NOMO-1 treated with DMSO at 0.1 percent for 48 hours (cell line): ENCODE results near the gene TMEM220.
"Not testable (repeated sequence)": the region's sequence is repeated elsewhere in the genome, so short reads cannot be mapped to it uniquely, and the experiment has no call there.

ENCODE experiments used
- DNase-seq: peaks from one replicate; lab custom pipeline; 2025; ENCODE audit not compliant: unreplicated experiment; lab: John Stamatoyannopoulos, UW

TMEM220 gene

DNA sequence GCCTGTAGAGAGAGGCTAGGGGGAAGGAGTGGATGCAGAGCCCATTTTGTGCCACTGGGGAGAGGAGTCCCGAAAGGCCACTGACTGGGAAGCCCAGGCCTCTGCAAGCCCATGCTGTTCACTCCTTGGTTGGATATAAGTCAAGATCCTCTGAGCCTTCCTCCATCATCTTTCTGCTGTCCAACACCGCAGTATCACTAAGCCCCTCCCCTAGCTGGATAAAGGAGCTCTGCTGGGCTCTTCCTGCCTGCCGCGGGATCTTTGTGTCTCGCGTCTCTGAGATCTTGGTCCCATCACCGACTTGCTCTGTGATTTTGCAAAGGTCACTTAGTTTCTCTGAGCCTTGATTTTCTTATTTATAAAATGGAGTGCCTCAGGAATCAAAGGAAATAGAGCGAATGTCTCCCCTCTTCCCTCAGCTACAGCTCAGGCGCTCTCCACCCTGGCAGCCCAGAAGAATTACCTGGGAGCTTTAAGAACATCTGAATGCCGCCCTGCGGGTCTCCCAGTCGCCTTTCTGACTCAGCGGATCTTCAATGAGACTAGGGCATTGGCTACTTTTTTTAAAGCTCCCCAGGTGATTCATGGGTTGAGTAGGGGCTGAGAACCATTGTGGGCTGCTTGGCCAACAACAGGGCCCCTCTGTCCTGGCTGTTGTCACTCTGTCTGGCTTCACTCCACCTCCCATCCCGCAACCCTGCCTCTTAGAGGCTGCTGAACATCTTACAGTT lies 25.2 kb upstream of the TMEM220 start:
- DNase-seq, result no peak

DNA sequence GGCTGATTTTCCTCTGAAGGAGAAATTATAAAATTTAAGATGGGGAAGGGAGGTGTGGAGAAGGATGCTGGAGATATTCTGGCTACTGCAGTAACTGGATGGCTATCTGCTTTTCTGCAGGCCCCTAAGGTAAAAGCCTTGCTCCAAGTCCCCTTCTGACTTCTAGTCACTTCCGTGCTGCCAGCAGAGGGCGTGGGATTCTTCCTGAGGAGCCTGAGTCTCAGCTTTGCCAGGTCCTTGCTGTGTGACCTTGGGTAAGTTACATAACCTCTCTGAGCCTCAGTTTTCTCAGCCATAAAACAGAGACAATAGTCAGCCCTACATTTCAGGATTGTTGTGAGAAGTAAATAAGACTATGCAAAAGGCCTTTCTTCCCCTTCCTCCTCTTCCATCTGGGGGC lies 24.3 kb upstream of the TMEM220 start:
- DNase-seq, result peak; percentile 21

DNA sequence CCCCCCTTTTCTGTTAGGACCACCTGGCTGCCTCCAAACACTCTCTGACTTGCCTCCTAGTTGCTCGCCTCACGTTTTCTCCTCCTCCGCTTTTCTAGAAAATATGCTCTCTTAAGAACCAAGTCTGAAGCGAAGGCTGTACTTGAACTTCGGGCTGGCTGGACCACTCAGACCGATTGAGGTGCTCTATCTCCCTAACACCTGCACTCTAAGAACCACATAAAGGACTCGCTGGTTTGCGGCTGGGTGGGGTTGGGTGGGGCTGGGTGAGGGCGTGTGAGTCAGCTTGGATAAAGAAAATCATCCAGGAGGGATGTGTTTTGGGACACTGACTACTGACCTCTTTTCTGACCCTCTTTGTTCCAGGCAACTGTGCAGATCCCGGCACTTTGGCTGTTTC lies 22.9 kb upstream of the TMEM220 start:
- no peak for DNase-seq

DNA sequence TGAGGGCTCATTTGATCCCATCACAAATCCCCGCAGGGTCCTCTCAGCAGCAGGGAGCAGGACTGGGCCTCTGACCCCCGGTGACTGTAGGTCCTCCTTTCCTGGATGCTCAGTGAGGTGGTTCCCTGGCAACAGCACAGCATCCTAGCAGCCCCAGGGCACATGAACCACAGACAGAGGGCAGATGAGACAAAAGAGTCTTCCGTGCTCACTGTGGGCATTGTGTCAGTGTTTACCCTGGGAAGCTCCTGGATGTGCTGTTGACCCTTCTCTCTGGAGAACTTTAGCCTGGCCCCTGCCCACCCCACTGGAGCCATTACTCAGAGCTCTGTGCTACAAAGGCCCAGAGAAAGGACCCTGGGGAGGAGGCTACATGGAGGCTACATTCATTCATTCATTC lies 21.7 kb upstream of the TMEM220 start:
- no peak for DNase-seq

DNA sequence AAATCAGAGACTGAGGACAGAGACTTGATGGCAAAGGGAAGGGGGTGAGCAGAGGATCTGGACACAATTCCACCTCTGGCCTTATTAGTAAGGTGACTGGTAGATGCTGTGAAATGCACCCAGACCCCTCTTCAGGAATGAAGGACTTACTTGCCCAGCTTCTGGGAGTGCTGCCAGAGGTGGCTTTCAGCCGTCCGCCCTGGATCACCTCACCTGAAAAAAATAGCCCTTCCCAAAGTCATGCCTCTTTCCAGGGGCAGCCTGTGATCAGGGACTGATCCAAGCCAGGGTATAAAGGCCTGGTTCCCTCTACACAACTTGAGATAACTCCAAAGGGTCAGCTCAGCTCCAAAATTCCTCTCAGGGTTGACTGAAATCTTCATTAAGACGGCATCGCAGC lies 20.4 kb upstream of the TMEM220 start:
- no peak for DNase-seq

DNA sequence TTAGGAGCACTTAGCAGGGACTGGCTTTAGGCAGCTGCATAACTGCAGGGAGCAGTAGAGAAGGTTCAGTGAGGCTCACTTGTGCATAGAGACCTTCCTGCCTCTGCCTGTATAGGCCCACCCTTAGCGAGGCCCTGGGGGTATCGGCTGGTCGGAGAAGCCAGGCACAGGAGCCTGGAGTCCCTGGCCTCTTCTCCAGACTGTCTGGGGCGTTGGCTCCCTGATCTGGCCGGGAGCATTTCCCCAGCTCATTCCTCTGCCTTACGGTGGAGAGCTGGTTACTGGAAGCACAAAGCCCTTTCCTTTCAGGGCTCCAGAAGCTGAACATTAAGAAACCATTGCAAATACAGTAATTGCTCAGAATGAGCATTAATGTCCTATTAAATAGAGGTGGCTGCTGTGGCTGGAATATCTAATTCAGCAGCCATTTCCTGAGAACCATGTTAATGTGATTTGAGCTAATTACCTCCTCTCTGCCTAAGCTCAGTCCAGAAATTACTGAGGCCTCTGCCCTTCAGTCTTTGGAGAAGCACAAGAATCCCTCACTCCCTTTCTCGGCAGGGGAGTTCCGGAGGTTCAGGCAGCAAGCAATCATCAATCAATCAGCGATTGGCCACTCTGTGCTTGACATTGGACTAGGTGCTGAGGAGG lies 18.8 kb upstream of the TMEM220 start:
- DNase-seq, result no peak

DNA sequence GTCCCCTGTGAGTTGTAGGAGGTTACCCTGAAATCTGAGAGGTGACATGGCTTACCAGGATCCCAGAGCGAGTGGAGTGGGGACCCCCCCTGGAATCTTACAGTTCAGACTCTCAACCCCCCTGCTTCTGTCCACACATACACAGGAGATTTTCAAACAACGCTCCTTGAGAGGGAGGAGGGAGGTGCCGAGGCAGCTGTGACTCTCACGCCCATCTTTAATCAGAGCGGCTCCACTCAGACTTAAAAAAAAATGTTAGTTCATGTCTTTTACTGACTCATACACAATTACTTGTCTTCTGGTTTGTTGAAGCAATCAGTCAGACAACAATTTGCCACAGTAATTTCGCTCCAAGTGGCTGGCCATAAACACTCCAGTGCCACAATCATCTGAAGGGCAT lies 15.4 kb upstream of the TMEM220 start:
- no peak for DNase-seq

DNA sequence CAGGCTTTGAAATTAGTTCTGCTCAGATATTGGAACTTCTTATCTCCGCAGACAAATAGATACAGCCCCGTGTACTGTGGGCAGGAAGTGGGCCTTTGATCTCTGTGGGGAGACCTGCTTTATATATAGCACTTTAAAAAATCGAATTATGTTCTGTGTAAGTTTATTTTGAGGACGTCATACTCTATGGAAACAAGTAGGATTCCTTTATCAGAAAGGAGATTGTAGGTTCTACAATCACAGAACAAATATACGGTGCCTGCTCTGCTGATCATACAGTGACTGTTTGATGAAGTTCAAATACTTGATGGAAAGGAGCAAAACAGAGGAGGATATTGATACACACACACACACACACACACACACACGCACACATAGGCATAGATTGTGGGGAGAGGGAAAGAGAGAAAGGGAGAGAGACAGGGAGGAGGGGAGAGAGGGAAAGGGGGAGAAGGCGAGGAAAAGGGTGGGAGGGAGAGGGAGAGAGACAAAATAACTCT lies 14.7 kb upstream of the TMEM220 start:
- no peak for DNase-seq

DNA sequence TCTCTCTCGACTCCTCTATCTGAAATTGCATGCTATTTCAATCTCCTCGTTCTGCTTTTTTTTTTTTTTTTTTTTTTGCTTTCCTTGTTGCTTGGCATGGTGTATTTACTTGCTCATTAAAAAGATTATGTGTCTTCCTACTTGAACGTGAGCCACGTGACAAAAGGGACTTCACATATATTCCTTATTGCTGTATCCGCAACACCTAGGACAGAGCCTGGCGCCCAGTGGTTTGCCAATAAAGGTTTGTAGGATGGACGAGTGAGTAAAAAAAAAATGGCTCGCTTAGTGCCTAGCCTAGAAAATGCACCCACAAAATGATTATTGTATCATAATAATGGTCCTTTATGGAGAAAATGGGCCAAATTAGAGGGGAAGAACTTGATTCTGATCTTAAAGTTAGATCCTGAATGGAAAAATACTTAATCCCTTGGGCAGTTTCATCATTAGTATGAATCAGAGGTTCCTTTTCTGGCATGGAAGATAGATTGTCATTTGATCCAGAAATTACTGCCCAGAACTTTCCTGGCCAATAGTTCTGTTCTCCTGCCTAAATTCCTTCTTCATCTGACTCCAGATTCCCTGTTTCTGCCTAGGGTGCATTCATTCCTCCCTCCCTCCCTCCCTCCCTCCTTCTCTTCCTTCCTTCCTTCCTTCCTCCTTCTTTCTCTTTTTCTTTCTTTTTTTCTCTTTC lies 13.6 kb upstream of the TMEM220 start:
- no peak for DNase-seq

DNA sequence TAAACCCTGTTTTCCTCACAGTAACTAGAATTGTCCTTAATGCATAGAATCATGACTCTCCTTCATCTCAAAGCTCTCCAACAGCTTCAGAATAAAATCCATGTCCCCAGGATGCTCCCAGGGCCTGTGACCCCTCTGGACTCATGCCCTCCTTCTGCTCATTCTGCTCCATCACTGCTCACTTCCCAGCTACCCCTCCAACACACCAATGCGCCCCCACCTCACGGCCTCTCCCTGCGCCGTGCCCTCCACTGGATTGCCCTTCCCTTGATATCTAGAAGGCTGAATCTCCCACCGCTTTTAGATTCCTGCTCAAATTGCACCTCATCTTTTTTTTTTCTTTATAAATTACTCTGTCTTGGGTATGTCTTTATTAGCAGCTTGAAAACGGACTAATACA lies 12.6 kb upstream of the TMEM220 start:
- no peak for DNase-seq

DNA sequence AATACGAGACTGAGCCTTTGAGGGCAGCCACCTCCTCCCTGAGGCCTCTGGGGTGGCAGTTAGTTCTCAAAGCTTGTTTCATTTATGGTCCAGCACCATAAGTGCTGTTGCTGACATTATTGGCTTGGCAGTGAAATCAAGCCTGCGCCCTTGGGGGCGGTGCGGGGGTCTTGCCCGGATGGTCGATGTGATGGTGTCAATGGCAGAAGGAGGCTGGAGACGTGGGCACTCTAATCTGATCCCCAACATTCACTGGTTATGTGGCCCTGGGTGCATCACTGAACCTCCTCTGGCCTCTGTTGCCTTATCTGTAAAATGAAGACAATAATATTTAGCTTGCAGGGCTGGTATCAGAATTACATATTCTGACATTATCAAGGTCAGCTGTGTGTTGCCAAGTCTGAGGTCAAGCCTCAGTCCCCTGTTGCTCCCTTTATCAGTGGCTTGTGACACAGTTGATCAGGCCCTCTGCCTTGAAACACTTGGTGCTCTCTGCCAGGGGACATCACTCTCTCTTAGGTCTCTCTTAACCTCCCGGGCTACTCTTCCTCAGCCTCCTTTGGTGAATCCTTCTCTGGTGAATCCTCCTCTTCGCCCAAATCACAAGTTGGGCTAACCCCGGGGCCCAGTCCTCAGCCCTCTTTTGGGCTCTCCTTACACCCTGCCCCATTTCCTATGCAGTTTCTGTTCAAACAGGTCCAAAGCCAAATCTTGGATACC lies 11.8 kb upstream of the TMEM220 start:
- no peak for DNase-seq

DNA sequence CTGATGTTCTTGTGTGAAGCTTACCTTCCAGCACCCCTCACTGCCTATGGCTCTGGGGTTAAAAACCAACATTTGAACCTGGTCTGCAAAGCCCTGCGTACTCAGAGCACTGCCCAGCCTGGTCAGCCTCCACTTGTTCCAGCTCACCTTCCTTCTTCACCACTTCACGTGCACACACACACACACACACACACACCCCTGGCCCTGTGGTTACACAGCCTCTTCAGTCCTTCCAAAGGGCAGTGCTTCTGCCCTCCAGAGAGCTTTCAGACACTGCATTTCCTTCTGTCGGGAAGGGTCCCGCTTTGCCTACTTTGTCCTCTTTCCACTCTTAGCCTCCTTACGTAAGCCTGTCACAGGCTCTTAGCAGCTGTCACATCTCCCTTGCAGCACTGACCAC lies 9.6 kb upstream of the TMEM220 start:
- DNase-seq, result no peak

DNA sequence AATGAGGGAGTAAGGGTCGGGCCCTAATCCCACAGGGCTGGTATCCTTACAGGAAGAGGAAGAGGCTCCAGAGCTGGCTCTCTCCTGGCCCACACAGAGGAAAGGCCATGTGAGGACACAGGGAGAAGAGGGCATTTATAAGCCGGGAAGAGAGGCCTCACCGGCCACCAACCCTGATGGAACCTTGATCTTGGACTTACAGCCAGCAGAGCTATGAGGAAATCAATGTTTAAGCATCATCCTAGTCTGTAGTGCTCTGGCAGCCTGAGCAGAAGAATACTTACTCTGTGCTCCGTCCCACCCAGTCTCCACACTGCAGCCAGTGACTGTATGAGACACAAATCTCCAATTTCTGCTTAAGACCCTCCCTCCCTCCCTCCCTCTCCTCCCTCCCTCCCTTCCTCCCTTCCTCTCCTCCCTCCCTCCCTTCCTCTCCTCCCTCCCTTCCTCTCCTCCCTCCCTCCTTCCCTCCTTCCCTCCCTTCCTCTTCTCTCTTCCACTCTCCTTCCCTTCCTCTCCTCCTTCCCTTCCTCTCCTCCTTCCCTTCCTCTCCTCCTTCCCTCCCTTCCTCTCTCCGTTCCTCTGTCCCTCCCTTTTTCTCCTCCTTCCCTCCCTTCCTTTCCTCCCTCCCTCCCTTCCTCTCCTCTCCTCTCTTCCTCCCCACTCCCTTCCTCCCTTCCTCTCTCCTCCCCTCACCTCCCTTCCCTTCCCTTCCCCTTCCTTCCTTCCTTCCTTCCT lies 8.9 kb upstream of the TMEM220 start:
- DNase-seq, result no peak

DNA sequence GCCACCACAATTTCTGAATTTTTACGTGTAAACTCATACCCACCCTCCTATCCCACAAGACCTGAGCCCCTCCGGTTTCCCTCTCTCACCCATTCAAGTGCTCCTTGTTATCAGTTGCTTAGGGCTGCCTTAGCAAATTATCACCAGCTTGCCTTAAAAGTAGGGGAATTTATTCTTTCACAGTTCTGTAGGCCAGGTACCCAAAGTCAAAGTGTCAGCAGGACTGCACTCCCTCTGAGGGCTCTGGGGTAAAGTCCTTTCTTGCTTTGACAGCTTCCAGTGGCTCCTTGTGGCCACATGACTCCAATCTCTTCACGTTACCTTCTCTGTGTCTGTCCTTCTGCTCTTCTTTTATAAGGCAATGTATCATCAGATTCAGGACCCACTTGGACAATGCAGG lies 7.9 kb upstream of the TMEM220 start:
- DNase-seq, result no peak

DNA sequence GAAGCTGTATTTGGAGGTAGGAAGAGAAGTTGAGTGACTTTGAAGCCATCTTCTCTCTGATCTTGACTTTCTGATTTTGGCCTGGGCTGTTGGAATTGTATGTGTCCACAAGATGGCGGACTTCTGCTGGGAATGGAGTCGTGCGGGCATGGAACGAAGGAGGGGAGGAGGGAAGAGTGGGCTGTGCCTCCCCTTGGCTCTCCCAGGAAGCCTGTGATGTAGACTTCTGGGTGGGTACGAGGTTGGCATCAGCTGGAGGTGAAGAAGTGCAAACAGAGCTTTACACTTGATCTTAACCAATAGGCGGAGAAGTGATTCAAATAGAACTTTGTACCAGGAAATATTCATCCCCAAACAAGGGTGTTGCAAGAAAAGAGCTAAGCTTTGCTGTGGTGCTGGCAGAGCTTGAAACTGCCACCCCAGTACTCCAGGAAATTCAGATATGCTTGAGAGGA lies 7.4 kb upstream of the TMEM220 start:
- DNase-seq, result peak; percentile 9

DNA sequence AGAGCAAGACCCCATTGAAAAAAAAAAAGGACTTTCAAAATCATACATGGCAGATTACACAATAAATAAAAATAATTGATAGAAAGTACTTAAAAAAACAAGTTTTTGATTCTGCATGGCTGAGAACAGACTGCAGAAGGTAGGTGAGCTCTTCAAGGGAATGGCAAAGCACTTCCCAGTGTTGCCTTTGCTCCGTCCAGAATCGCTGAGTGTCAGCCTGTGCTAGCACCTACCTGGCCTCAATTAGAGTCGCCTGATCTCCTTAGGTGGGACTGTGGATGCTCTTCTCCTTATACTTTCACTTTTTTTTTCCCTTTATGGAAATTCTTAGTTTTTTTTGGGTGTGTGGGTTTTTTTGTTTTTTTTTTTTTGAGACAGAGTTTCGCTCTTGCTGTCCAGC lies 6.0 kb upstream of the TMEM220 start:
- no peak for DNase-seq

DNA sequence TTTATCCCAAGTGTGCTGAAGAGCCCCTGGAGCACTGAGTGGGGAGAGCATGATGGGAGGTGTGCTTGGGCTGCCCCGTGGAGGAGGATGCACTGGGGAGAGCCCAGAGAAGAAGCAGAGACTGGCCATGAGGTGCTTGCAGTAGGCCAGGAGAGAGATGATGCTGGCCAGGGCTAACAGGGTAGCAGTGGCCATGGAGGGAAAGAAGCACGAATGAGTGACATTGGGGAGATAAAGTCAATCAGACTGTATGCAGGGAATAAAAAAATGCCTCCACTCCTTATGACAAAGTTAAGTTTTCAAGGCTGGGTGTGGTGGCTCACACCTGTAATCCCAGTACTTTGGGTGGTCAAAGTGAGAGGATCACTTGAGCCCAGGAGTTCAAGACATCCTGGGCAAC lies 5.4 kb upstream of the TMEM220 start:
- DNase-seq, result no peak

DNA sequence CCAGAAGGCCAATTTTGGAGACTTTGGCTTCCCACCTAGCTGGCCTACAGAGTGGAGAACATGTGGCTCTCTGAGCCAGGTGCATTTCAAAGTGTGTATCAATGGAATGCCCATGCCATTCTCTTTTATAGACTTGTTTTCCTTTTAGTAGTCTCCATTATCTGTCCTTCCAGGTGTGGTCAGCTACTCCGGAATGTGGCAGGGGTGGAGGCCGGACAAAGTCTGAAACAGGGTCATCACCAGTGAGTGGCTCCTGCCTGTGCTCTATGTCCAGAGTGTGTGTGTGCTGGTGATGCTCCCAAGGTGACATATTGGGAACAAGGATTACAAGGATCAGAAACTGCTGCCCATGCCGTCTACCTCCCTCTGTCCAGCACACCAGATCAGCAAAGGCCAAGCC lies 3.8 kb upstream of the TMEM220 start:
- no peak for DNase-seq

DNA sequence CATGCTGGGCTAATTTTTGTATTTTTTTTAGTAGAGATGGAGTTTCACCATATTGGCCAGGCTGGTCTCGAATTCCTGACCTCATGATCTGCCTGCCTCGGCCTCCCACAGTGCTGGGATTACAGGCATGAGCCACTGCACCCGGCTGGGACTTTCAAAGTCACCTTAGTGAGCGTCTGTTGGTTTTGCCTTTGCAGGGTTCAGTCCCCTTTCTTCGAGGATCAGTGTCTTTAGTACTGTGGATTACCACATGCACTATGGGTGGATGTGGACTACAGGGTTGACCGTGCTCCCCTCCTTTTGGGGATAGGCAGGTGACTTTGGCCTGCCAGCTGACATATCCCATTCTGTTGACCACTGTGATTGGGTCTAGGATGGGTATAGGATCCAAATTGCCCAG lies 2.3 kb upstream of the TMEM220 start:
- not testable (repeated sequence) for DNase-seq

DNA sequence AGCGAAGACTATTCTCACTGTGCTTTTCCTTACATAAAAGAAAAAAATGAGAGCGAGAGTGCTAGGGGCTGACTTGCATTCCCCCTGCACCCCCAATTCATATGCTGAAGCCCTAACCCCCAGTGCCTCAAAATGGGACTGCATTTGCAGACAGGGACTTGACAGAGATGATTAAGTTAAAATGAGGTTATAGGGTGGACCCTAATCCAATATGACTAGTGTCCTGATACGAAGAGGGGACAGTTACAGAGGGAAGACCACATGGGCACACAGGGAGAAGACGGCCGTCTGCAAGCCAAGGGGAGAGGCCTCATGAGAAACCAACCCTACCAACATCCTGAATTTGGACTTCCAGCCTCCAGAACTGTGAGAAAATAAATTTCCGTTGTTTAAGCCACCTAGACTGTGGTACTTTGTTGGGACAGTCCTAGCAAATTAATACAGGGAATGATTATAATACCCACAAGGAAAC lies 1.6 kb upstream of the TMEM220 start:
- no peak for DNase-seq

DNA sequence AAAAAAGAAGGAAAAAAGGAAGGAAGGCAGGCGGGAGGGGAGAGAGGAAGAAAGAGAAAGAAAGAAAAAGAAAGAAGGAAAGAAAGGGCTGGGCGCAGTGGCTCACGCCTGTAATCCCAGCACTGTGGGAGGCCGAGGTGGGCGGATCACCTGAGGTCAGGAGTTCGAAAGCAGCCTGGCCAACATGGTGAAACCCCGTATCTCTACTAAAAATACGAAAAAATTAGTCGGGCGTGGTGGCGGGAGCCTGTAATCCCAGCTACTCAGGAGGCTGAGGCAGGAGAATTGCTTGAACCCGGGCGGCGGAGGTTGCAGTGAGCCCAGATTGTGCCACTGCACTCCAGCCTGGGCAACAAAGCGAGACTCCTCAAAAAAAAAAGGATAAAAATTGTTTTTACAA lies 424 bp upstream of the TMEM220 start:
- DNase-seq, result not testable (repeated sequence)
